OCI-LY1 (cell line): Measurements from ENCODE around the gene ELL.

Experiments used
- EZH2 ChIP-seq: fragments of 200-600 bp; sonication (generic), shearing (Covaris generic); IDR thresholded peaks from 2 replicates; pipeline ENCODE4 v1.8.0; 2017; ENCODE audit warnings: borderline replicate concordance, mixed run types, mild to moderate bottlenecking, antibody characterized with exemption, low read length, moderate library complexity, mixed read lengths
- TF ChIP-seq, protein P1 (sequence below): fragments of 200-600 bp; sonication (generic), shearing (Covaris generic); IDR thresholded peaks from 2 replicates; pipeline ENCODE4 v1.5.1; 2017; ENCODE audit warnings: mild to moderate bottlenecking, antibody characterized with exemption, low read length, moderate library complexity, mixed read lengths

DNA sequence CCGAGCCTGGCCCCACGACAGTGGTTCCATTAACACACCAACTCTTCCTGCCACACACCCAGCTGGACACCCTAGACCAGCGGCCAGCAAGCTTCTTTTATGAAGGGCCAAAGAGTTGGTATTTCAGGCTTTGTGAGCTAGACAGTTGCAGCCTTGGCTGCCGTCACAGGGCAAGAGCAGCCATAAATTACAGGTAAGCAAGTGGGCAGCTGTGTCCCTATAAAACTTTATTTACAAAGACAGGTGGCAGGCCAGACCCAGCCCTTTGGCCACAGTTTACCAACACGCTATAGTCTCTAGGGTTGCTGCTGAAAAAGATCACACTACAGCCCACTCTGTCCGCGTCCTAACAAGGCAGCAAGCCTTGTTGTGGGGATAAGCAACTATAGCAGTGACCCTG lies 13.3 kb downstream of the ELL start:
- TF ChIP-seq, protein P1, sequence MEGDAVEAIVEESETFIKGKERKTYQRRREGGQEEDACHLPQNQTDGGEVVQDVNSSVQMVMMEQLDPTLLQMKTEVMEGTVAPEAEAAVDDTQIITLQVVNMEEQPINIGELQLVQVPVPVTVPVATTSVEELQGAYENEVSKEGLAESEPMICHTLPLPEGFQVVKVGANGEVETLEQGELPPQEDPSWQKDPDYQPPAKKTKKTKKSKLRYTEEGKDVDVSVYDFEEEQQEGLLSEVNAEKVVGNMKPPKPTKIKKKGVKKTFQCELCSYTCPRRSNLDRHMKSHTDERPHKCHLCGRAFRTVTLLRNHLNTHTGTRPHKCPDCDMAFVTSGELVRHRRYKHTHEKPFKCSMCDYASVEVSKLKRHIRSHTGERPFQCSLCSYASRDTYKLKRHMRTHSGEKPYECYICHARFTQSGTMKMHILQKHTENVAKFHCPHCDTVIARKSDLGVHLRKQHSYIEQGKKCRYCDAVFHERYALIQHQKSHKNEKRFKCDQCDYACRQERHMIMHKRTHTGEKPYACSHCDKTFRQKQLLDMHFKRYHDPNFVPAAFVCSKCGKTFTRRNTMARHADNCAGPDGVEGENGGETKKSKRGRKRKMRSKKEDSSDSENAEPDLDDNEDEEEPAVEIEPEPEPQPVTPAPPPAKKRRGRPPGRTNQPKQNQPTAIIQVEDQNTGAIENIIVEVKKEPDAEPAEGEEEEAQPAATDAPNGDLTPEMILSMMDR = no peak
- TF ChIP-seq EZH2 = no peak
